ENCODE data around the gene RXRA.

The RXRA gene

DNA sequence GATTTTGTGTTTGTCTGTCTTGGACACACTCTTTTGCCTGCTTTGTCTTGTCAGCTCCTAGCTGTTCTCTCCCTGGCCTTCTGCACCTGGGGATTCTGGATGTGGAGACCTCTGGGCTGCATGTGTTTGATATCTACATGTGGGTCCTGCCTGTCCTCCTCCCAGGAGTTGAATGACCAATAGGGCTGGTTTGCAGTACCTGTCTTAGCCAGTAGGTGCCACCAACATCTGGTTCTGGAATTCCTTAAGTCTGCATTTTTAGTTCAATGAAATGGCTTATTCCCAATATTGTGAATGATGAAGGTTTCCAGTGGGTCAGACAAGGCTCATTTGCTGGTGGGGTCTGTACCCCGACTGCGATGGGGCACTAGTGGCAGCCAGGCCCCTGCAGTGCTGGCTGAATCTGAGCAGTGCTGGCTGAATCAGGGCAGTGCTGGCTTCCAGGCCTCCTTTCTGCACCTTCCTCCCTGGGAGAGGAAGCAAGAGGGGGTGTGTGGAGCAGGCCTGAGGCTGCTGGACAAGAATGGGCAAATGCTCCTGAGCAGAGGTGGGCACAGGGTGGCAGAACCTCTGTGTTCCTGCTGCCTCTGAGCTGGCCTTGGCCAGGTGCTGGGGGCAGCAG, 73.3 kb downstream of the RXRA start:
- no peak for TF ChIP-seq SIN3A (IDR thresholded peaks at IDR 0.05; ENCODE audit: borderline replicate concordance, insufficient read depth, low read length)
- no peak for TF ChIP-seq FOXP2 (optimal IDR thresholded peaks at IDR 0.05; ENCODE audit: borderline replicate concordance, extremely low read depth, extremely low read length, insufficient read depth)
- TF ChIP-seq POLR2AphosphoS5 (IDR thresholded peaks at IDR 0.05; ENCODE audit: low read depth, low read length): no peak
- TF ChIP-seq TAF1 (IDR thresholded peaks at IDR 0.05; ENCODE audit: borderline replicate concordance, insufficient read depth, low read length): no peak

DNA sequence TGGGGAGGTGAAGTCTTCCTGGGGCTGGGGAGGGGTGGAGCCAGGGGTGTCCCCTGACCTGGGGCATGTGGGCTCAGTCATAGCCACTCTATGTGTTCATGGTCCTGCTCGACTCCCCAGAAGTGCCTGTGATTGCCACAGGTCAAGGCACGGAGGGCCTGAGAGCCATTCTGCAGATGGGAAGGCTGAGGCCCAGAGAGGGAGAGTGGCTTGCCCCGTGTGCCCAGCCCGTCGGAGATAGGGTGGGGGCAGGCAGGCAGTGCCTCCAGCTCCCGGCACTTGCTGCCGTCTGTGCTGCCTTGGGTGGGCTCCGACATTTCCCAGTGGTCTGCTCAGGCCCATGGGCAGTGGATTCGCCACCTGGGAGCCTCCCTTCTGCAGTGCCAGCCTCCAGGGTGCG, 74.0 kb downstream of the RXRA start:
- no peak for TF ChIP-seq FOXP2 (optimal IDR thresholded peaks at IDR 0.05; ENCODE audit: borderline replicate concordance, extremely low read depth, extremely low read length, insufficient read depth)
- no peak for TF ChIP-seq TAF1 (IDR thresholded peaks at IDR 0.05; ENCODE audit: borderline replicate concordance, insufficient read depth, low read length)
- no peak for TF ChIP-seq POLR2AphosphoS5 (IDR thresholded peaks at IDR 0.05; ENCODE audit: low read depth, low read length)
- TF ChIP-seq, protein P1, sequence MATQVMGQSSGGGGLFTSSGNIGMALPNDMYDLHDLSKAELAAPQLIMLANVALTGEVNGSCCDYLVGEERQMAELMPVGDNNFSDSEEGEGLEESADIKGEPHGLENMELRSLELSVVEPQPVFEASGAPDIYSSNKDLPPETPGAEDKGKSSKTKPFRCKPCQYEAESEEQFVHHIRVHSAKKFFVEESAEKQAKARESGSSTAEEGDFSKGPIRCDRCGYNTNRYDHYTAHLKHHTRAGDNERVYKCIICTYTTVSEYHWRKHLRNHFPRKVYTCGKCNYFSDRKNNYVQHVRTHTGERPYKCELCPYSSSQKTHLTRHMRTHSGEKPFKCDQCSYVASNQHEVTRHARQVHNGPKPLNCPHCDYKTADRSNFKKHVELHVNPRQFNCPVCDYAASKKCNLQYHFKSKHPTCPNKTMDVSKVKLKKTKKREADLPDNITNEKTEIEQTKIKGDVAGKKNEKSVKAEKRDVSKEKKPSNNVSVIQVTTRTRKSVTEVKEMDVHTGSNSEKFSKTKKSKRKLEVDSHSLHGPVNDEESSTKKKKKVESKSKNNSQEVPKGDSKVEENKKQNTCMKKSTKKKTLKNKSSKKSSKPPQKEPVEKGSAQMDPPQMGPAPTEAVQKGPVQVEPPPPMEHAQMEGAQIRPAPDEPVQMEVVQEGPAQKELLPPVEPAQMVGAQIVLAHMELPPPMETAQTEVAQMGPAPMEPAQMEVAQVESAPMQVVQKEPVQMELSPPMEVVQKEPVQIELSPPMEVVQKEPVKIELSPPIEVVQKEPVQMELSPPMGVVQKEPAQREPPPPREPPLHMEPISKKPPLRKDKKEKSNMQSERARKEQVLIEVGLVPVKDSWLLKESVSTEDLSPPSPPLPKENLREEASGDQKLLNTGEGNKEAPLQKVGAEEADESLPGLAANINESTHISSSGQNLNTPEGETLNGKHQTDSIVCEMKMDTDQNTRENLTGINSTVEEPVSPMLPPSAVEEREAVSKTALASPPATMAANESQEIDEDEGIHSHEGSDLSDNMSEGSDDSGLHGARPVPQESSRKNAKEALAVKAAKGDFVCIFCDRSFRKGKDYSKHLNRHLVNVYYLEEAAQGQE (IDR thresholded peaks at IDR 0.05; ENCODE audit: insufficient read depth in 1 of 2, low read depth in 2 of 2, low read length in 2 of 2): no peak
- no peak for TF ChIP-seq SIN3A (IDR thresholded peaks at IDR 0.05; ENCODE audit: borderline replicate concordance, insufficient read depth, low read length)

DNA sequence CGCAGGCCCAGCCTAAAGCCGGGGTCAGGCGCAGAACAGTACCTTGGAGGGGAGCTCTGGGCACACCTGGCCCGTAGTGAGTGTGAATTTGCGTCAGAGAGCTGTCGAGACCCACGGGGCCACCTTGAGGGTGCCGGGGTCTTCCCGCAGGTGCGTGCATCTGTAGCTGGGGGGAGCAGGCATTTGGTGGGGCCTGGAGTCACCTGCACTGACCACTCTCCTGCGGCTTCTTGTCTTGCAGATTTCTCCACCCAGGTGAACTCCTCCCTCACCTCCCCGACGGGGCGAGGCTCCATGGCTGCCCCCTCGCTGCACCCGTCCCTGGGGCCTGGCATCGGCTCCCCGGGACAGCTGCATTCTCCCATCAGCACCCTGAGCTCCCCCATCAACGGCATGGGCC, 75.1 kb downstream of the RXRA start:
- TF ChIP-seq TAF1 (IDR thresholded peaks at IDR 0.05; ENCODE audit: borderline replicate concordance, insufficient read depth, low read length): no peak
- TF ChIP-seq FOXP2 (optimal IDR thresholded peaks at IDR 0.05; ENCODE audit: borderline replicate concordance, extremely low read depth, extremely low read length, insufficient read depth): no peak
- TF ChIP-seq SIN3A (IDR thresholded peaks at IDR 0.05; ENCODE audit: borderline replicate concordance, insufficient read depth, low read length): no peak
- no peak for TF ChIP-seq POLR2AphosphoS5 (IDR thresholded peaks at IDR 0.05; ENCODE audit: low read depth, low read length)
- TF ChIP-seq, protein P1 (IDR thresholded peaks at IDR 0.05; ENCODE audit: insufficient read depth in 1 of 2, low read depth in 2 of 2, low read length in 2 of 2): no peak

DNA sequence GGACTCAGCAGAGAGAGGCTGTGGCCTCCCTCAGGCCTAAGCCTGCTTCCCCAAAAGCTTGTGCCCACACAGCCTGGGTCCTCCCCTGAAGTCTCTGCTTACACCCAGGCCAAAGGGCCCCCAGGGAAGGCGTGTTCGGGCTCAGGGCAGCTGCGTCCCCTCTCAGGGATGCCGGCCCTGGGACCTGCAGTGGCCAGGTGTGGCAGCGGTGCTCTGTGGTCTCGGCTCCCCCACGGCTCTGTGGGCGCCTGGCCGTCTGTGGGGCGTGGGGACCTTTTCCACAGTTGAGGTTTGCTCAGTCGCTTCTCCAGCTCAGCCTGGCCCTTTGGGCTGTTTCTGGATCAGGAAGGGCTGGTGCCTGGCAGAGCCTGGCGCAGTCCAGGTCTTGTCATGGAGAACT, 75.9 kb downstream of the RXRA start:
- TF ChIP-seq FOXP2 (optimal IDR thresholded peaks at IDR 0.05; ENCODE audit: borderline replicate concordance, extremely low read depth, extremely low read length, insufficient read depth) (no peak), SIN3A (IDR thresholded peaks at IDR 0.05; ENCODE audit: borderline replicate concordance, insufficient read depth, low read length) (no peak), POLR2AphosphoS5 (IDR thresholded peaks at IDR 0.05; ENCODE audit: low read depth, low read length) (no peak), TAF1 (IDR thresholded peaks at IDR 0.05; ENCODE audit: borderline replicate concordance, insufficient read depth, low read length) (no peak)
- TF ChIP-seq, protein P1 (IDR thresholded peaks at IDR 0.05; ENCODE audit: insufficient read depth in 1 of 2, low read depth in 2 of 2, low read length in 2 of 2): no peak

DNA sequence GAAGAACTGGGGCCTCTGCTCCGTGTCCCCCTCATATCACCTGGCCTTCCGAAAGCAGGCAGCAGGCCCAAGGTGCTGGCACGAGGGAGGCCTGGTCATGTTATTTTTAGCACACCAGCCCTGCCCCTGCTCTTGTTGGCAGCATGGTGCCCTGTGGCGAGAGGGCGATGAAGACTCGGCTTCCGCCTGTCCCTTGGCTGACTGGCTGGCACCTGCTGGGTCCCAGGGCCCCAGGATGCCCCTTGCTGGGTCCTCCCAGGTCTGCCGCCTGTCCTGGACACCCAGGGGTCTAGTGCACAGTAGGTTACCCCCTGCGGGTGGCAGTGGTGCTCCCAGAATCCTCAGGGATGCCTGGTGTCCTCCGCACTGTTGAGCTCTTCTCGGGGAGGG, 77.0 kb downstream of the RXRA start:
- TF ChIP-seq FOXP2 (optimal IDR thresholded peaks at IDR 0.05; ENCODE audit: borderline replicate concordance, extremely low read depth, extremely low read length, insufficient read depth): no peak
- TF ChIP-seq, protein P1 (IDR thresholded peaks at IDR 0.05; ENCODE audit: insufficient read depth in 1 of 2, low read depth in 2 of 2, low read length in 2 of 2): no peak
- no peak for TF ChIP-seq SIN3A (IDR thresholded peaks at IDR 0.05; ENCODE audit: borderline replicate concordance, insufficient read depth, low read length)
- no peak for TF ChIP-seq POLR2AphosphoS5 (IDR thresholded peaks at IDR 0.05; ENCODE audit: low read depth, low read length)
- no peak for TF ChIP-seq TAF1 (IDR thresholded peaks at IDR 0.05; ENCODE audit: borderline replicate concordance, insufficient read depth, low read length)
